Stomach (tissue), 9 donors: ENCODE measurements around the gene PRKAA1. TPM values are rescaled to one million over a fixed set of nuclear protein-coding genes. Genes with fewer than 3 reads are reported as not detected.
"Not testable (repeated sequence)": the region's sequence is repeated elsewhere in the genome, so short reads cannot be mapped to it uniquely, and the experiment has no call there.

Experiments
- DNase-seq, 2 donors: peaks; one replicate each; pipeline versions ENCODE4 v3.0.0 to v3.0.0-alpha.2; 2013 to 2019
- H3K27ac ChIP-seq, 5 donors: fragments of 200-600 bp in 4 of 5; sonication (generic) in 4 of 5; one replicate each; pipeline ENCODE4 v1.5.1; 2013 to 2019; ENCODE audit warnings: mild to moderate bottlenecking in 1 of 5, moderate library complexity in 1 of 5
- H3K27me3 ChIP-seq, 3 donors: fragments of 200-600 bp; sonication (generic); one replicate each; pipeline ENCODE4 v1.5.1; 2017 to 2019; ENCODE audit warnings: mixed run types in 1 of 3
- H3K36me3 ChIP-seq, 4 donors: fragments of 200-600 bp; sonication (generic); 1 replicate in 3 of 4; 2 replicates in 1 of 4; pipeline ENCODE4 v1.5.1; 2016 to 2019
- H3K4me1 ChIP-seq, 4 donors: fragments of 200-600 bp; sonication (generic); one replicate each; pipeline ENCODE4 v1.5.1; 2016 to 2019
- H3K4me3 ChIP-seq, 4 donors: fragments of 200-600 bp; sonication (generic) in 3 of 4; one replicate each; pipeline ENCODE4 v1.5.1; 2016 to 2019; ENCODE audit warnings: mild to moderate bottlenecking in 1 of 4
- H3K9me3 ChIP-seq, 4 donors: fragments of 200-600 bp; sonication (generic); one replicate each; pipeline ENCODE4 v1.5.1; 2016 to 2019
- CTCF ChIP-seq, 7 experiments: fragments of 450-650 bp in 4 of 7; fragments of 200-600 bp in 3 of 7; sonication (generic) in 3 of 7; IDR thresholded peaks; one replicate each; pipeline ENCODE4 v1.5.1; 2016 to 2019; ENCODE audit warnings: antibody characterized with exemption in 7 of 7, control low read depth in 2 of 7, mild to moderate bottlenecking in 1 of 7
- EP300 ChIP-seq: sonication (generic); formaldehyde crosslinking; IDR thresholded peaks from one replicate; pipeline ENCODE4 v1.6.1; 2017; ENCODE audit warnings: antibody characterized with exemption
- POLR2A ChIP-seq, 4 donors: fragments of 450-650 bp; IDR thresholded peaks; one replicate each; pipeline ENCODE4 v1.6.1; 2016; ENCODE audit warnings: antibody characterized with exemption in 4 of 4, control low read depth in 2 of 4, mild to moderate bottlenecking in 1 of 4, moderate library complexity in 1 of 4
- POLR2AphosphoS5 ChIP-seq, 3 donors: sonication (generic); formaldehyde crosslinking; IDR thresholded peaks; one replicate each; pipeline ENCODE4 v1.6.1; 2016; ENCODE audit warnings: antibody characterized with exemption in 3 of 3
- WGBS, 5 donors: extraction: QIAGEN DNeasy Blood & Tissue Kit in 3 of 5; methylation state at CpG; one replicate each; pipeline versions ENCODE4 v1.1.5 to v1.1.7; 2013 to 2018; 5-methylcytosine and 5-hydroxymethylcytosine counted together
- intact Hi-C: fragments of 100-400 bp; cut with DNase I; formaldehyde crosslinking; loops from one replicate; pipeline ENCODE4 v1.15.1; 2023; ENCODE audit warnings: low total_unique reads
- polyA plus RNA-seq, 3 donors: library from polyadenylated mRNA; stranded (reverse); fragments of 200-250 nt; gene quantifications; one replicate each; pipeline ENCODE4 v1.2.3, GENCODE V29; 2013
- total RNA-seq, 5 donors: library from RNA; depleted of rRNA; stranded (reverse); fragments of >200 nt; gene quantifications; one replicate each; pipeline versions ENCODE4 v1.1.0 to v1.2.3, GENCODE V29; 2014 to 2016
- donor health status: healthy with polysubstance abuse.
- donor health status: Bipolar disorder and iron deficiency.
- donor health status: healthy.

The PRKAA1 gene
- total and polyA plus RNA-seq, 8 donors, result 17.8 to 170 (median 58.2) TPM

GRCh38 chr5:40828021-40828631 is 30.0 kb upstream of the PRKAA1 start:
- intact Hi-C loops, result no loop called here
- Histone ChIP-seq H3K4me1 (peaks cover 0 to 21% (median 14%) of the 10 kb centered on the region in 4 donors), H3K27me3 (no peaks in the 10 kb centered on the region), H3K4me3 (no peak overlapping the region), H3K9me3 (no peaks in the 10 kb centered on the region), H3K36me3 (peaks cover 54 to 86% (median 77%) of the 10 kb centered on the region in 4 donors), H3K27ac (no peak overlapping the region)
- no peak for DNase-seq
- WGBS, 5 donors, result 76 to 83% (median 82%) methylated on average over 3 of the region's 3 CpGs
- TF ChIP-seq POLR2AphosphoS5 (IDR thresholded peaks at IDR 0.05), result no peak
- no peak for TF ChIP-seq EP300
- TF ChIP-seq POLR2A (IDR thresholded peaks at IDR 0.05), result no peak
- TF ChIP-seq CTCF (IDR thresholded peaks at IDR 0.05), result no peak

- Histone ChIP-seq H3K27me3 (no peaks in the 10 kb centered on the region), H3K36me3 (peaks cover 47 to 79% (median 70%) of the 10 kb centered on the region in 4 donors), H3K4me3 (no peak overlapping the region), H3K9me3 (no peaks in the 10 kb centered on the region), H3K4me1 (peaks cover 0 to 14% (median 7%) of the 10 kb centered on the region in 4 donors), H3K27ac (no peak overlapping the region)
- no peak for DNase-seq
- no peak for TF ChIP-seq CTCF (IDR thresholded peaks at IDR 0.05)
- no peak for TF ChIP-seq POLR2A (IDR thresholded peaks at IDR 0.05)
- no peak for TF ChIP-seq EP300
- no peak for TF ChIP-seq POLR2AphosphoS5 (IDR thresholded peaks at IDR 0.05)
- intact Hi-C loops, result no loop called here
- 84 to 87% (median 85%) methylated on average over 14 of the region's 14 CpGs for WGBS, 5 donors
Measured at GRCh38 chr5:40827188-40827977, 29.2 kb upstream of the PRKAA1 start.

GRCh38 chr5:40826489-40827187 is 28.5 kb upstream of the PRKAA1 start:
- peaks cover 40 to 72% (median 62%) of the 10 kb centered on the region in 4 donors for H3K36me3 ChIP-seq
- no peaks in the 10 kb centered on the region for H3K27me3 ChIP-seq
- no peak for TF ChIP-seq EP300
- TF ChIP-seq CTCF (IDR thresholded peaks at IDR 0.05), result no peak
- TF ChIP-seq POLR2A (IDR thresholded peaks at IDR 0.05), result no peak
- TF ChIP-seq POLR2AphosphoS5 (IDR thresholded peaks at IDR 0.05), result no peak

GRCh38 chr5:40825461-40826043 is 27.4 kb upstream of the PRKAA1 start:
- H3K4me3 ChIP-seq, H3K9me3 ChIP-seq, H3K27ac ChIP-seq, DNase-seq, intact Hi-C loops, H3K4me1 ChIP-seq, H3K27me3 ChIP-seq: not testable (repeated sequence)
- peaks cover 29 to 61% (median 51%) of the 10 kb centered on the region in 4 donors for H3K36me3 ChIP-seq
- 90 to 93% (median 92%) methylated on average over 11 of the region's 11 CpGs for WGBS, 5 donors

More at GRCh38 chr5:40826489-40827187, 28.5 kb upstream of the PRKAA1 start:
- no peak overlapping the region for H3K27ac ChIP-seq
- intact Hi-C loops, result no loop called here
- H3K4me3 ChIP-seq, result no peak overlapping the region
- H3K9me3 ChIP-seq, result no peaks in the 10 kb centered on the region
- peaks cover 0 to 6% (median 2%) of the 10 kb centered on the region in 4 donors for H3K4me1 ChIP-seq
- WGBS, 5 donors, result 87 to 95% (median 93%) methylated on average over 5 of the region's 5 CpGs
- DNase-seq, result no peak
